Glomerular visceral epithelial cell (primary cell): ENCODE data around the gene OR2T34.
"Not testable (repeated sequence)": the region's sequence is repeated elsewhere in the genome, so short reads cannot be mapped to it uniquely, and the experiment has no call there.

Experiments
- DNase-seq: peaks from one replicate; pipeline ENCODE4 v3.0.0-alpha.2; 2016; ENCODE audit errors: extremely low spot score

Gene OR2T34

GRCh38 chr1:248574657-248575056 lies at the start of gene OR2T34:
OR2T34 (minus strand) TSS chr1:248574757; CDS start chr1:248574757, 0 bp downstream.
- not testable (repeated sequence) for DNase-seq

DNA sequence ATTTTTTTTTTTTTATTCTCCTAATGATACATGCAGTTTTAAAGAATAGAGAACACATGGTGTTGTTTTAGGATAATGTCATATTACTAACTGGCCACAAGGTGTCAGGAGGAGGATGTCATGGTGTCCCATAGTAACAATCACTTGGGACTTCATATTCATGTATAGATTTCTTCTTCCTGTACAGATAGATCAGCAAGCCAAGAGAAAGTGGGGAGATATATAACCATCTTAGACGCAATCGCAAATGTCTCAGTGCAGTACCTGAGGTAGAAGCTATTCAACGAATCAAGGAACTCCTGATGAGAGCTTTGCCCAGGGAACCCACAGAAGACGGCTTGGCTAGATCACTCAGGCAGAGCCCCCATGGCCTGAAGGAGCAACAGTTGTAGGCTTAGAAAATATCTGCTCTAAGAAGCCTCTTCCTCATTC lies 48.0 kb upstream of the OR2T34 start:
- DNase-seq, result peak; percentile 35

GRCh38 chr1:248621770-248622169 lies 47.2 kb upstream of the OR2T34 start:
- no peak for DNase-seq

DNA sequence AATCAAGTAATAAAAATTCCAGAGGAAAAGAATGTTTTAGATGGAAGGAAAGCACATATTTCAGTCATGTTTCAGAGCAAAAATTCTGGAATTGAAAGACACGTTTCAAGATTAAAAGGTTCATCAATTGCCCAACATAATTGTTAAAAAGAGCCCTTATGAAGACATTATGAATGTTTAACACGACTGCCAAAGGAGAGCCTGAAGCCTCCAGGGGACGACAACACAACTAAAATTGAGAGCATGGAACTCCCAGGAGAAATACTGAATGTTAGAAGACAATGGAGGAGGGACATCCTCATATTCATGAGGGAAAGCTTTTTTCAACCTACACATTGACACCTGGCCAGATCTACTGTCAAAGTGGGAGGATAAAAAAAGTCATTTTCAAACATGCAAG lies 44.3 kb upstream of the OR2T34 start:
- DNase-seq, result peak; percentile 25

DNA sequence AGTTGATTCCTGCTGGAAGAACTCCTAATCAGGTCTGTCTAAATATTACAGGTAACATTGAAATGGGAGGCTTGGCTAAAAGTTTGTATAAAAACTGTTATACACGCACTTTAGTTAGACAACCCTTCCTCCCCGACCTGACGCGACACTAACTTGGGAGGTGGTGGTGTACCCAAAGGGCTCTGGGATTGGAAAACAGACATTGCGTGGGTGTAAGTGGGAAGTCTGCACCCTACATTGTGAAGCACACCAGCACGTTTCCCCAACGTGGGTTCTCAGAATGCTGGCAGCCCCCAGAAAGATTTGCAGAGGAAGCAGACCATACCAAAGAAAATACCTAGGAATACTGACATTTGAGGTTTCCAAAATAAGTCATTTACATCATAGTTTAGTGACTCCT lies 43.6 kb upstream of the OR2T34 start:
- DNase-seq, result no peak

DNA sequence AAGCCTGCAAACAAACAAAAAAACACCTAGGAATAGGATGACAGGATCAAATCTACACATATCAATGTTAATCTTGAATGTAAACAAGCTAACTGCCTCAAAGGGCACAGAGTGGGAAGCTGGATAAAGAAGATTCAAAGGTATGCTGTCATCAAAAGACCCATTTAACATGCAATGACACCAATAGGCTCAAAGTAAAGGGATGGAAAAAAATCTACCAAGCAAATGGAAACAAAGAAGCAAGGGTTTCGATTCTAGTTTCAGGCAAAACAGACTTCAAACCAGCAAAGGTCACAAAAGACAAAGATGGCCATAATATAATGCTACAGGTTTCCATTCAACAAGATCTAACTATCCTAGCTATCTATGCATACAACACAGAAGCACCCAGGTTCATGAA lies 39.2 kb upstream of the OR2T34 start:
- DNase-seq, result no peak

DNA sequence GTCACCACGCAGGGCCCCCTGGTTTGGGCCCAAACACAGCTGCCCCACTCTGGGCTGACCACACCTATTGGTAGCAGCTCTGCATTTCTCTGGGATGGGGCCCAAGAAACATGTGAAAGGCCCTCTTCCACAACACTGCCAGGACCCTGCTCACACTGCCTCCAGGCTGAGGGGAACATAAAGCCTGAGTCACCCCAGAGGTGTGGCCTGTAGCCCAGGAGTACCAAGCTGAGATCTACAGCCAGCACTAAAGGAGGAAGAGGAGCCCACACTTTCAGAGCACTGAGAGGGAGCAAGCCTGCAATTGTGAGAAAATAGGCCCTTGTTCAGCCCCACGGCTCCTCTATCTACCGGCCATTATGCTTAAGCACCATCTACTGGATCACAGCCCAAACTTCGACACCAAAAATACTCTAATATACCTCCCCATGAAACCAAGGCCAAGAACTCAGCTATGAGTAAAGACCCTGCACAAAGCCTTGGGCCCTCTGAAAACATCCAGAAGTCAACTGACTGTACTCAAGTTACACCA lies 37.4 kb upstream of the OR2T34 start:
- no peak for DNase-seq

GRCh38 chr1:248610301-248610700 lies 35.7 kb upstream of the OR2T34 start:
- no peak for DNase-seq

DNA sequence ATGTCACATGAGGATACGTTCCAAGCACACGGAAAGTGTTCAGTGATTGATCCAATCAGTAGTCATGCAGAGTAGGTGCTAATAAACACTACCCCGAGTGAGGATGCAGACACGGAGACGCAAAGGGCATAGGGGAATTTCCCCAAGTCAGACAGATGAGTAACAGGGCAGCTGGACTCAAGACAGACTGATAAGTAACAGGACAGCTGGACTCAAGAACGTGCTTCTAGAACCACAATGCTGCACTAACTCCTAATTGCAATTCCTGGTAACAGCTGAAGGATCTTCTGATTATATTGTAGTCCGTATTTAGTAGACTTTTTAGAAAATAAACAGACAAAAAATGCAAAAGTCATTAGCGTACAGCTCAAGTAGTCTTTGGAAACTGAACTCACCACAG lies 24.8 kb upstream of the OR2T34 start:
- DNase-seq, result no peak

DNA sequence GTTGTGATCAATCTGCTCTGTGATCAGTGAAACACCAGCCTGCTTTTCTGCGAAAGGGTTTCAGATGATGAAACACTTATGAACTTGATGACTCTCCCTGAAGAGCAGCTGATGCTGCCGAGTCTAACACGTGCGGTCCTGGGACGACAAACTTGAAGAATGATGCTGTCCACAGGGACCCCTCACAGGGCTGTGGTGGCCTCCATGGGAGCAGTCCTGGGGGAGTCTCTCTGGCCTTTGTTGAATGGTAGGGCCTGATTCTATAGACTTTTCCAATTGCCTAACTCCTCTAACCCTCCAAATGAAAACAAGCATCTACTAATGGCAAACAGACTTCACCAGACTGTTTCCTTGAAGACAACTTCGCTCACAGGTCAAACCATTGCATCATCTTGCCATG lies 23.0 kb upstream of the OR2T34 start, which contains the start of gene OR2T10:
Gene OR2T10, minus strand, starts transcription at position 112 of the 400 bp plus-strand sequence. CDS start 3,932 bp downstream, outside the sequence.
- no peak for DNase-seq

- no peak for DNase-seq
Measured at GRCh38 chr1:248596615-248597014, 22.1 kb upstream of the OR2T34 start.

- DNase-seq, result no peak
Measured at GRCh38 chr1:248593226-248593625, 18.7 kb upstream of the OR2T34 start.

DNA sequence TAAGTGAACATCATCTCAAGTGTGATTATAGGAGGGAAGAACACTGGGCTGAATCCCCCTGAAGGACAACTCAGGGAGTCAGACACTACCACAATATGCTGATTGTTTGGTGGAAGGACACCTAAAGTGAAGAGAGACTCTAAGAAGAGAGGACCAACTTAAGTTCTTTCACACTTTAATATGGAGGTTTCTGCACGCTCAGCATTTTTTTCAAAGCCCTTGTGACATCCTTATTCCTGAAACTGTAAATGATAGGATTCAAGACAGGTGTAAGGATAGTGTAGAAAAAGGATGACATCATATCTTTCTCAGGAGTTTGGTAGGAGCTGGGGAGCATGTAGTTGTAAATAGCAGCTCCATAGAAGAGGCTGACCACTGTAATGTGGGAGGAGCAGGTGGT lies 18.1 kb upstream of the OR2T34 start:
- no peak for DNase-seq

DNA sequence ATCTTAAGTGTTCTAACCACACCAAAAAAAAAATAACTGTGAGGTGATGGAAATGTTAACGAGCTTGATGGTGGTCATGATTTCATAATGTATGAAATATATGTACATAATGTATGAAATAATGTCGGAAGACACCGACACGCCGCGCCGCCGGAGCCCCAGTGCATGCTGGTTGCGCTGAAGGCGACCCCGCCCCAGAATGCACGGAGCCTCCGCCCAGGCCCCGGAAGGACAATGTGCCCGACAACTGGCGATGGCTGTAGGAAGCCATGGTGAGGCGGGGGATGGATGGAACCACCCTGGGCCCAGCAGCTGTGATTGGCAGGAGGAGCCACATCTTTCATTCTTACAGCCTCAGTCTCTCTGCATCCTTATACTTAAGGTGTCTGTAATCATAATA lies 15.5 kb upstream of the OR2T34 start:
- no peak for DNase-seq

GRCh38 chr1:248589334-248589733 lies 14.8 kb upstream of the OR2T34 start:
- DNase-seq, result no peak

- no peak for DNase-seq
Measured at GRCh38 chr1:248585266-248585665, 10.7 kb upstream of the OR2T34 start.

DNA sequence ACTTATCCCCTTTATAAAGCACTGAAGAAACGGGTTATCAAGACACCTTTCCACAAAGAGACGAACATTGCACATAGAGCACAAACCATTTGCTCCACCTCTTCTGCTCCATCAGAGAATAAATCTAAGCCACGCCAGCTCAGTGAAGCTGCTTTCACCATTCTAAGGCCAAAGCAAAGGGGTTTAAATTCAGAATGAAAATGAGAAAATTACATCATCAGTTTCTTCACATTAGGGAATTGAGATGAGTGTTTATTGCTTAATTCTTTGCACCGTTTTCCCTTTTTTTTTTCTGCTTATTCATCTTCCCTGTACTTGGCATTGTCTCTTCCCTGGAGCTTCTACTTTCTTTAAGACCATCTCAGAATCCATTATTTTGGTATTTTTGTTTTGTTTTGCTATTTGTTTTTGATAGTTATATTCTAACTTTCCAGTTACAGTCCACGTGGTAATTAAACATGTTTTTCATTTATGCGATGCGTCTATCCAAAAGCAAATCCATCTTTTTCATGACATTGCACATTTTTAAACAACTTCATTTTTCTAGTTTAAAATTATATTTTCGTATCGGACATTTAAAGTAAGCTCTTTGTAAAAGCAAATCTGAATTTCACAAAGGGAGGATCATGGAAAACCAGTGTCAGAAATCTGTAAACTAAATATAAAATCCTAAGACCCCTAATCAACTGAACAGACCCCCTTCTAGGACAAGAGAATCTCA lies 1.9 kb upstream of the OR2T34 start:
- DNase-seq, result no peak

- DNase-seq, result not testable (repeated sequence)
Measured at GRCh38 chr1:248573856-248574255, 701 bp downstream of the OR2T34 start.

DNA sequence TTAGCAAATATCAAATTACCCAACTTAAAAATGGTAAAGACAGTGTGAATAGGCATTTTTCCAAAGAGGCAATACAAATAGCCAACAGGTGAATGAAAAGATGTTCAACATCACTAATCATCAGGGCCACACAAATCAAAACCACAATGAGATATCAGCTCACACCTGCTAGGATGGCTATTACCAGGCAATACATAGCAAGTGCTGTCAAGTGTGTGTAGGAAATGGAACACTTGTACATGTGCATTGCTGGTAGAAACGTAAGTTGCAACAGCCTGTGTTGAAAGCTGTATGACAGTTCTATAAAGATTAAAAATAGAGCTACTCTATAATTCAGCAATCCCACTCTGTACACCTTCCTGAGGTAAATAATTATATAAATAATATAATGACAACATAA lies 2.5 kb downstream of the OR2T34 start:
- not testable (repeated sequence) for DNase-seq

DNA sequence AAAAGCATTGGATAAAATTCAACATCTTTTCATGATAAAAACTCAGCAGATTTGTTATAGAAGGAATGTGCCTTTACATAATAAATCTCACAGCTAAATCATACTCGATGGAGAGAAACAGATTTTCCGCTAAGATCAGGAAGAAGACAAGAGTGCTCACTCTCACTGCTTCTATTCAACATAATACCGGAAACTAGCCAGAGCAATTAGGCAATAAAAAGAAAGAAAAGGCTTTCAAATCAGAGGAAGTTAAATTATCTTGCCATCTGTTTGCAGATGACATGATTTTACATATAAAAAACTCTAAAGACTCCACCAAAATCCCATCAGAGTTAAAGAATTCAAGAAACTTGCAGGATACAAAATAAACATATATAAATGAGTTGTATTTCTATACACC lies 3.7 kb downstream of the OR2T34 start:
- not testable (repeated sequence) for DNase-seq

DNA sequence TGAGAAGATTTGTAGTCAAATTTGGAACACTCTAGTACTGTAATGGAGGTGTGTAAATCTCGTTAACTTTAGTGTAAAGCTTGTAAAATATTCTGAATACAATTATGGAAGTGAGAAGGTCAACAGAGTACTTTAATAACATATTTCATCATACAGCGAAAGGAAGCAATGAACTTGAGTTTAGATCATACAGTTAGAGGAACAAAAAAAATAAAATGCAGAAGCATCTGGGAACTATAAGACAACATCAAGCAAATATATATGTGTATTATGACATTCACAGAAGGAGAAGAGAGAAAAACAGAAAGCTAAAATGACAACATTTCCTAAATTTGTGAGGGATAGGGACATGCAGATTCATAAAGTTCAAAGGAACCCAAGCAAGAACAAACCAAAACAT lies 5.5 kb downstream of the OR2T34 start:
- not testable (repeated sequence) for DNase-seq

- not testable (repeated sequence) for DNase-seq
Measured at GRCh38 chr1:248565530-248566373, 8.8 kb downstream of the OR2T34 start.

DNA sequence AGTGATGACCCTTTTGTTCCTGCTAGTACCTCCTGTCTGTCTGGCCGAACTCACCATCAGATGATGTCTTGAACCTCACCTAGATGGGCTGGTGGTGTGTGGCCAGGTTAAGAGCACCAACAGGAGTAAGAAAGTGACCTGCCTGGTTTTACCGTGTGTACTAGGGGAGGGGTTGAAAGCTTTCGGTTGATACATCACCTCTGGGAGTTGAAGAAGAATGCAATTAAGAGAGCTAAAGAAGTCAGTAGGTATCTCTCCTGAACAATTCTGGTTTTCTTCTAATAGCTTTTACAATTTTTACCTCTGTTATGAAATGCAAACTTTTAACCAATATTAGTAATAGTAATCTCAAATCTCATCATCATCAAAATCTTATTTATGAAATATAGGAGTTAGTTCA lies 11.9 kb downstream of the OR2T34 start, which contains the start of gene OR2T29:
Gene OR2T29, minus strand, starts transcription at position 101 of the 400 bp plus-strand sequence. CDS start 3,281 bp downstream, outside the sequence.
- DNase-seq, result not testable (repeated sequence)
